HG02938 (cell line): ENCODE measurements around the gene FAHD2A.
"Not testable (repeated sequence)": the region's sequence is repeated elsewhere in the genome, so short reads cannot be mapped to it uniquely, and the experiment has no call there.

Source experiments
- ATAC-seq: cut with Tn5 transposase; IDR thresholded peaks from one replicate; pipeline ENCODE4 v1.9.1; 2021; ENCODE audit warnings: mild to moderate bottlenecking, moderate library complexity; ENCODE audit not compliant: unreplicated experiment

Gene FAHD2A

GRCh38 chr2:95375532-95376150 lies 26.9 kb upstream of the FAHD2A start:
- no peak for ATAC-seq

- no peak for ATAC-seq
These were observed 25.9 kb upstream of the FAHD2A start for GRCh38 chr2:95376311-95377215.

- ATAC-seq: no peak
These were observed 25.0 kb upstream of the FAHD2A start for GRCh38 chr2:95377216-95378123.

GRCh38 chr2:95378281-95378680 lies 24.2 kb upstream of the FAHD2A start:
- not testable (repeated sequence) for ATAC-seq

- ATAC-seq: no peak
These were observed 23.1 kb upstream of the FAHD2A start for GRCh38 chr2:95379371-95379831.

- no peak for ATAC-seq
These were observed 22.2 kb upstream of the FAHD2A start for GRCh38 chr2:95380280-95380679.

- no peak for ATAC-seq
These were observed 21.8 kb upstream of the FAHD2A start for GRCh38 chr2:95380731-95381130.

- no peak for ATAC-seq
These were observed 21.0 kb upstream of the FAHD2A start for GRCh38 chr2:95381212-95382191.

- no peak for ATAC-seq
These were observed 20.3 kb upstream of the FAHD2A start for GRCh38 chr2:95382192-95382591.

- ATAC-seq: no peak
These were observed 19.5 kb upstream of the FAHD2A start for GRCh38 chr2:95382686-95383634.

GRCh38 chr2:95383635-95384027 lies 18.9 kb upstream of the FAHD2A start:
- no peak for ATAC-seq

GRCh38 chr2:95384854-95385569 lies 17.5 kb upstream of the FAHD2A start:
- no peak for ATAC-seq

- ATAC-seq: no peak
These were observed 16.9 kb upstream of the FAHD2A start for GRCh38 chr2:95385570-95385984.

GRCh38 chr2:95386031-95386430 lies 16.5 kb upstream of the FAHD2A start:
- no peak for ATAC-seq

GRCh38 chr2:95387358-95387757 lies 15.2 kb upstream of the FAHD2A start:
- ATAC-seq: no peak

- no peak for ATAC-seq
These were observed 14.3 kb upstream of the FAHD2A start for GRCh38 chr2:95388091-95388692.

GRCh38 chr2:95388856-95389244 lies 13.7 kb upstream of the FAHD2A start:
- no peak for ATAC-seq
